HPDE6-E6E7 (cell line): ENCODE results near the gene KRTAP4-3.
"Not testable (repeated sequence)": the region's sequence is repeated elsewhere in the genome, so short reads cannot be mapped to it uniquely, and the experiment has no call there.

ENCODE experiments used
- DNase-seq: peaks from one replicate; pipeline ENCODE4 v3.0.0; 2011; ENCODE audit warnings: missing footprints; ENCODE audit errors: extremely low spot score

Gene KRTAP4-3

GRCh38 chr17:41168121-41168520 is at the start of gene KRTAP4-3:
Gene KRTAP4-3 (minus strand): TSS chr17:41168221. CDS start chr17:41168172, 49 bp downstream.
- no peak for DNase-seq

- no peak for DNase-seq
Measured at GRCh38 chr17:41215681-41216080, 47.7 kb upstream of the KRTAP4-3 start.

- DNase-seq: no peak
Measured at GRCh38 chr17:41212524-41213169, 44.6 kb upstream of the KRTAP4-3 start.

GRCh38 chr17:41211845-41212466 is 43.9 kb upstream of the KRTAP4-3 start:
- DNase-seq: no peak

- DNase-seq: no peak
Measured at GRCh38 chr17:41199421-41200078, 31.5 kb upstream of the KRTAP4-3 start.

GRCh38 chr17:41196068-41196467 is 28.0 kb upstream of the KRTAP4-3 start:
- no peak for DNase-seq

- DNase-seq: no peak
Measured at GRCh38 chr17:41190328-41190727, 22.3 kb upstream of the KRTAP4-3 start.

GRCh38 chr17:41189837-41190318 is 21.9 kb upstream of the KRTAP4-3 start, which contains the start of gene KRTAP9-1:
Gene KRTAP9-1 (plus strand): TSS chr17:41189887. CDS start chr17:41189887, 0 bp downstream.
- DNase-seq: not testable (repeated sequence)

- no peak for DNase-seq
Measured at GRCh38 chr17:41186872-41187271, 18.9 kb upstream of the KRTAP4-3 start.

- DNase-seq: no peak
Measured at GRCh38 chr17:41185001-41185400, 17.0 kb upstream of the KRTAP4-3 start.

- DNase-seq: no peak
Measured at GRCh38 chr17:41184480-41184961, 16.5 kb upstream of the KRTAP4-3 start, which contains the start of gene KRTAP4-1. Gene KRTAP4-1 (minus strand): TSS chr17:41184911. CDS start chr17:41184854, 57 bp downstream.

- no peak for DNase-seq
Measured at GRCh38 chr17:41178843-41179616, 11.0 kb upstream of the KRTAP4-3 start.

GRCh38 chr17:41178341-41178740 is 10.3 kb upstream of the KRTAP4-3 start:
- DNase-seq: peak; percentile 7

GRCh38 chr17:41177727-41178271 is 9.8 kb upstream of the KRTAP4-3 start, which contains the start of gene KRTAP4-2:
Gene KRTAP4-2 (minus strand): TSS chr17:41178221. CDS start chr17:41178164, 57 bp downstream.
- no peak for DNase-seq

GRCh38 chr17:41176744-41177387 is 8.8 kb upstream of the KRTAP4-3 start:
- DNase-seq: no peak

- DNase-seq: no peak
Measured at GRCh38 chr17:41171886-41172285, 3.9 kb upstream of the KRTAP4-3 start.

GRCh38 chr17:41167561-41167960 is 460 bp downstream of the KRTAP4-3 start:
- DNase-seq: no peak

- DNase-seq: no peak
Measured at GRCh38 chr17:41163828-41164227, 4.2 kb downstream of the KRTAP4-3 start.

GRCh38 chr17:41160648-41161047 is 7.4 kb downstream of the KRTAP4-3 start, which contains the start of gene KRTAP4-4:
Gene KRTAP4-4 (minus strand): TSS chr17:41160748. CDS start chr17:41160691, 57 bp downstream.
- DNase-seq: no peak

- not testable (repeated sequence) for DNase-seq
Measured at GRCh38 chr17:41160190-41160589, 7.8 kb downstream of the KRTAP4-3 start.
